Caco-2 (cell line): Measurements from ENCODE around the gene EPHA2. TPM values are rescaled to one million over a fixed set of nuclear protein-coding genes. Genes with fewer than 3 reads are reported as not detected.

Experiments used
- BruUV-seq: library from RNA; stranded (reverse); fragments of 400-500 nt; replicated peaks from 2 replicates; lab custom pipeline; 2021; lab: Mats Ljungman, UMichigan
- CTCF ChIA-PET: fragments of 300-600 bp; sonication (Branson Sonifier 250); formaldehyde crosslinking; loops from one replicate; lab custom pipeline; 2022; ENCODE audit warnings: antibody characterized with exemption; lab: Charles Lee
- POLR2A ChIA-PET: fragments of 300-600 bp; sonication (Branson Sonifier 250); formaldehyde crosslinking; loops from one replicate; lab custom pipeline; 2022; ENCODE audit warnings: antibody characterized with exemption; lab: Charles Lee
- DNase-seq, 2 experiments: peaks; one replicate each; pipeline versions ENCODE4 v3.0.0 to v3.0.0-alpha.2; 2020 to 2022
- H3K27me3 ChIP-seq: replicated peaks from 2 replicates; pipeline ENCODE4 v1.6.0; 2011; ENCODE audit warnings: low read length; ENCODE audit not compliant: control insufficient read depth, insufficient read depth
- H3K36me3 ChIP-seq: 2 replicates; pipeline ENCODE4 v1.5.1; 2011; ENCODE audit warnings: low read length; ENCODE audit not compliant: control insufficient read depth, insufficient read depth
- H3K4me1 ChIP-seq: fragments of 250-450 bp; sonication (Bioruptor Pico); 2 replicates; pipeline ENCODE4 v1.5.1; 2020; ENCODE audit warnings: mild to moderate bottlenecking
- H3K4me3 ChIP-seq: 2 replicates; pipeline ENCODE4 v1.5.1; 2011; ENCODE audit warnings: low read depth, mild to moderate bottlenecking, control low read depth, low read length
- H3K9me3 ChIP-seq: fragments of 250-450 bp; sonication (Bioruptor Pico); 2 replicates; pipeline ENCODE4 v1.5.1; 2020; ENCODE audit warnings: mild to moderate bottlenecking, moderate library complexity
- H3K27ac Mint-ChIP-seq: one replicate; pipeline ENCODE4 v1.8.0; 2022; ENCODE audit warnings: mixed read lengths; ENCODE audit not compliant: unreplicated experiment
- H3K27me3 Mint-ChIP-seq: one replicate; pipeline ENCODE4 v1.8.0; 2022; ENCODE audit warnings: mixed read lengths; ENCODE audit not compliant: insufficient read depth, unreplicated experiment
- H3K36me3 Mint-ChIP-seq: one replicate; pipeline ENCODE4 v1.8.0; 2022; ENCODE audit warnings: mild to moderate bottlenecking, mixed read lengths; ENCODE audit not compliant: insufficient read depth, unreplicated experiment
- H3K4me1 Mint-ChIP-seq: one replicate; pipeline ENCODE4 v1.8.0; 2022; ENCODE audit warnings: low read depth, mixed read lengths; ENCODE audit not compliant: unreplicated experiment
- H3K4me3 Mint-ChIP-seq: one replicate; pipeline ENCODE4 v1.8.0; 2022; ENCODE audit warnings: mild to moderate bottlenecking, moderate library complexity, mixed read lengths; ENCODE audit not compliant: unreplicated experiment
- H3K9me3 Mint-ChIP-seq: one replicate; pipeline ENCODE4 v1.8.0; 2022; ENCODE audit warnings: mixed read lengths; ENCODE audit not compliant: unreplicated experiment
- intact Hi-C: fragments of 100-400 bp; cut with micrococcal nuclease; formaldehyde crosslinking; loops from one replicate; pipeline ENCODE4 v1.10.0; 2022; ENCODE audit not compliant: unreplicated experiment
- total RNA-seq: library from RNA; stranded (reverse); gene quantifications from 2 replicates; pipeline ENCODE4 v1.2.3, GENCODE V29; 2022
- TF ChIP-seq, protein P1 (sequence below), 2 experiments: fragments of 200-600 bp in 1 of 2; IDR thresholded peaks; 1 replicate in 1 of 2; 2 replicates in 1 of 2; pipeline versions ENCODE4 v1.5.1 to v1.8.0; 2011 to 2022; ENCODE audit warnings: antibody characterized with exemption in 1 of 2, control low read depth in 1 of 2, inconsistent platforms in 1 of 2, low read depth in 1 of 2, low read length in 1 of 2, mild to moderate bottlenecking in 1 of 2, moderate library complexity in 1 of 2; ENCODE audit not compliant: insufficient read depth in 1 of 2, severe bottlenecking in 1 of 2, unreplicated experiment in 1 of 2

EPHA2 gene
- total RNA-seq, 1 experiment from 2014 or later, result 31.2 TPM

DNA sequence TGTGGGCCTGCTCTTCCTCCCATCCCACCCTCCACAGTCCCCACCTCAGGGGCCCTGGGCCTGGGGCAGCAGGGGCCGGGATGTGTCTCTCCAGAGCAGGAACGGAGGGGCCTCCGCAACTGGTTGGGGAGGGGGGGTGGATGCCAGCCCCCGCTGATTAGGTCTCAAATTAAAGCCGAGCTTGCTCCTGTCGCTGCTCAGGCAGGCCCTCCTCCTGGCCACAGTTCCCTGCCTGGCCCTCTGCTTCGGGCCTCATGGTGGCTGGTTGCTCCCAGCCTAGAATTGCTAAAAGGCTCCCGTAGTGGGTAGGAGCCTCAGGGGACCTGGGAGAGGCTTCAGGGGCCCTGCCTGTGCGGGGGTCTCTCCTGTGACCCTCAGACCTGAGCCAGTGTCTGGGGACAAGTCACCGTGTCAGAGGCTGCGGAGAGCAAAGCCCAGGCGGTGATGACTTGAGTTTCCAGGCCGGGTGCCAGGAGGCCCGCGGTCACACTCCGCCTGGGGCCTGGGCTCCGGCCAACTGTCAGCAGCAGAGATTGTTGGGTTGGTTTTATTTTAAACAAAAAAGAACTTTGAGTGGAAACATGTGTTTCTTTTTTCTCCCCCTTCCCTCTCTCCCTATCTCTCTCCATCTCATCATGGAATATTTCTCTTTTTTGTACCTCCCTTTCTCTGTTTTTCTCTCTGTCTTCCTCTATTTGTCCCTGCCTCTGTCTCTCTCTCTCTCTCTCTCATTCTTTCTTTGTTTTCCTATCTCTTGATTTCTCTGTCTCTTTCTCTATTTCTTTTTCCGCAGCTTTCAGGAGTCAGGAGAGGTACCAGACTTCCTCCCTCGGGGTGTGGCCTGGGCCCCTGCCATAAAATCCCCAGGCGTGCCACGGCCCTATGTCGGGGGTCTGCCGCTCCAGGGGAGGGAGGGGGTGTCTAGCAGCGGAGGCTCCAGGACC is 20.0 kb upstream of the EPHA2 start:
- H3K27ac Mint-ChIP-seq, result peak overlapping the region; percentile 1
- no TSS peak for BruUV-seq
- Histone ChIP-seq H3K4me3 (no peak overlapping the region), H3K4me1 (peaks cover 57% of the 10 kb centered on the region), H3K9me3 (no peaks in the 10 kb centered on the region), H3K27me3 (no peaks in the 10 kb centered on the region), H3K36me3 (no peaks in the 10 kb centered on the region)
- TF ChIP-seq, protein P1, sequence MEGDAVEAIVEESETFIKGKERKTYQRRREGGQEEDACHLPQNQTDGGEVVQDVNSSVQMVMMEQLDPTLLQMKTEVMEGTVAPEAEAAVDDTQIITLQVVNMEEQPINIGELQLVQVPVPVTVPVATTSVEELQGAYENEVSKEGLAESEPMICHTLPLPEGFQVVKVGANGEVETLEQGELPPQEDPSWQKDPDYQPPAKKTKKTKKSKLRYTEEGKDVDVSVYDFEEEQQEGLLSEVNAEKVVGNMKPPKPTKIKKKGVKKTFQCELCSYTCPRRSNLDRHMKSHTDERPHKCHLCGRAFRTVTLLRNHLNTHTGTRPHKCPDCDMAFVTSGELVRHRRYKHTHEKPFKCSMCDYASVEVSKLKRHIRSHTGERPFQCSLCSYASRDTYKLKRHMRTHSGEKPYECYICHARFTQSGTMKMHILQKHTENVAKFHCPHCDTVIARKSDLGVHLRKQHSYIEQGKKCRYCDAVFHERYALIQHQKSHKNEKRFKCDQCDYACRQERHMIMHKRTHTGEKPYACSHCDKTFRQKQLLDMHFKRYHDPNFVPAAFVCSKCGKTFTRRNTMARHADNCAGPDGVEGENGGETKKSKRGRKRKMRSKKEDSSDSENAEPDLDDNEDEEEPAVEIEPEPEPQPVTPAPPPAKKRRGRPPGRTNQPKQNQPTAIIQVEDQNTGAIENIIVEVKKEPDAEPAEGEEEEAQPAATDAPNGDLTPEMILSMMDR (IDR thresholded peaks at IDR 0.05; ENCODE audit: insufficient read depth in 1 of 2, low read depth in 1 of 2, low read length in 1 of 2, severe bottlenecking in 1 of 2, unreplicated experiment in 1 of 2), result no peak
- no peak overlapping the region for H3K4me3 Mint-ChIP-seq
- POLR2A ChIA-PET, result no interaction called here
- intact Hi-C loops, result no loop called here
- CTCF ChIA-PET, result no interaction called here
- no peaks in the 10 kb centered on the region for H3K27me3 Mint-ChIP-seq
- DNase-seq, result no peak
- no peaks in the 10 kb centered on the region for H3K9me3 Mint-ChIP-seq
- H3K4me1 Mint-ChIP-seq, result peaks cover 37% of the 10 kb centered on the region
- peaks cover 9% of the 10 kb centered on the region for H3K36me3 Mint-ChIP-seq

DNA sequence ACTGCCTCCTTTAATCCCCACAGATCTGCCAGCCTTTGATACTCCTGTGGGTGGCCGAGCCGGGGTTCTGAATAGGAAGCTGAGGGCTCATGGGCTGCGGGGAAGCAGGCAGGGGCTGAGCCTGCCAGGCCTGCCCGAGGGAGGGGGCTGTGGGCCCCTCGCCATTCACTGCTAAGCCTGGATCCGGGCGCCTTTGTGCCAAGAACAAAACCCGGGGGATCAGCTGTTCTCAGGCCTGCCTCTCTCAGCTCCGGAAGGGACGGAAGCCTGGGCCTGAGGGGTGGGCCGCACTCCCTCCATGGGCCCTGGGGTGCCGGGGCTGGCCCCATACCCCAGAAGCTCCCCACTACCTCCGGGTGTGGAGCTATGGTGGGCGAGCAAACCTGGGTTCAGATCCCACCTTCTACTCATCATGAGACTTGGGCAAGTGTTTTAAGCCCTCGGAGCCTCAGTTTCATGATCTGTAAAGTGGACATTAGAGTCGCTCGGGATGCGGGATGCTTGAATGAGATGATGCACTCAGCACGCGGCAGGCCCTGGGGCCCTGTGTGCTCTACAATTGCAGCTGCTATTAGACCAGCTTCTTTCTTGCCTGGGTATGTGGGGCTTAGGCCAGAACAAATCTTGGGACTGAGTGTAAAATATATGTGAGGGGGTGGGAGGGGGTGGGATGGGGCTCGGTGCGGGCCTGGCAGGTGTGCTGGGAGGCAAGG is 19.2 kb upstream of the EPHA2 start:
- Histone ChIP-seq H3K4me1 (peaks cover 57% of the 10 kb centered on the region), H3K36me3 (no peaks in the 10 kb centered on the region), H3K4me3 (no peak overlapping the region), H3K27me3 (no peaks in the 10 kb centered on the region), H3K9me3 (no peaks in the 10 kb centered on the region)
- intact Hi-C loops, result no loop called here
- Mint-ChIP-seq H3K36me3 (peaks cover 9% of the 10 kb centered on the region), H3K27me3 (no peaks in the 10 kb centered on the region), H3K4me3 (no peak overlapping the region), H3K4me1 (peaks cover 37% of the 10 kb centered on the region), H3K9me3 (no peaks in the 10 kb centered on the region), H3K27ac (peak overlapping the region; percentile 96)
- POLR2A ChIA-PET, result no interaction called here
- CTCF ChIA-PET, result no interaction called here
- no peak for DNase-seq
- BruUV-seq, result no TSS peak
- TF ChIP-seq, protein P1 (IDR thresholded peaks at IDR 0.05; ENCODE audit: insufficient read depth in 1 of 2, low read depth in 1 of 2, low read length in 1 of 2, severe bottlenecking in 1 of 2, unreplicated experiment in 1 of 2), result no peak

DNA sequence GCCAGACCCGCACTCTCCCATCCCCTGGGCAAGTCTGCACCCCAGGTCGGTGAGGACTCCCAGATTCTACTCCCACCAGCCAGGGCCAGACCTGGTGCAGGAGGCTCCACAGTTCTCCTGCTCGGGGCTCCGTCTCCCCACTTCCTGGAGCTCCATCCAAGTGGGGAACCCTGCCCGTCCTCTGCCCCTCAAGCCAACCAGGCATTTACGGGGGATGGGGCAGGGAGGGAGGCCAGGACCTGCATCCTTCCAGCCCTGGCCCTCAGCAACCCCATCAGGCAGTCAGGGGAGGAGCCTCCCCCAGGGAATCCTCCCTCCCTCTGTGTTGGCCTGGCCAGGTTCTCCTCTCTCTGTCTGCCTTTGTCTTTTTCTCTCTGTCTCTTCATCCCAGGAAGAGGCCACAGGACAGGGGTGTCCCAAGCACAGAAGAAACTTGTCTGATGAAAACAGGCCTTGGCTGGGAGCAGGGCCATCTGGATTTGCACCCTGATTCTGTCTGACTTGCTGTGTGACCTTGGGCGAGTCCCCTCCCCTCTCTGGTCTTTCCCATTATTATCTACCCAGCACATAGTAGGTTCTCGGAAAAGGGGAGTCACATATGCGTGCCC is 18.5 kb upstream of the EPHA2 start:
- Mint-ChIP-seq H3K27me3 (no peaks in the 10 kb centered on the region), H3K9me3 (no peaks in the 10 kb centered on the region), H3K27ac (peak overlapping the region; percentile 96), H3K36me3 (peaks cover 9% of the 10 kb centered on the region), H3K4me3 (no peak overlapping the region), H3K4me1 (peaks cover 37% of the 10 kb centered on the region)
- no peak for DNase-seq
- Histone ChIP-seq H3K9me3 (no peaks in the 10 kb centered on the region), H3K4me3 (no peak overlapping the region), H3K4me1 (peaks cover 57% of the 10 kb centered on the region), H3K27me3 (no peaks in the 10 kb centered on the region), H3K36me3 (no peaks in the 10 kb centered on the region)
- ChIA-PET POLR2A (no interaction called here), CTCF (no interaction called here)
- intact Hi-C loops, result no loop called here
- BruUV-seq, result no TSS peak
- TF ChIP-seq, protein P1 (IDR thresholded peaks at IDR 0.05; ENCODE audit: insufficient read depth in 1 of 2, low read depth in 1 of 2, low read length in 1 of 2, severe bottlenecking in 1 of 2, unreplicated experiment in 1 of 2), result no peak
